ENCODE measurements around the gene TMEM107. TPM values are rescaled to one million over a fixed set of nuclear protein-coding genes. Genes with fewer than 3 reads are reported as not detected.
A peak's percentile ranks its signal among the peaks of the same experiment; 100 is the strongest.

TMEM107 gene
- total RNA-seq, 2 experiments from 2014 or later = 49.7 to 53.9 TPM

DNA sequence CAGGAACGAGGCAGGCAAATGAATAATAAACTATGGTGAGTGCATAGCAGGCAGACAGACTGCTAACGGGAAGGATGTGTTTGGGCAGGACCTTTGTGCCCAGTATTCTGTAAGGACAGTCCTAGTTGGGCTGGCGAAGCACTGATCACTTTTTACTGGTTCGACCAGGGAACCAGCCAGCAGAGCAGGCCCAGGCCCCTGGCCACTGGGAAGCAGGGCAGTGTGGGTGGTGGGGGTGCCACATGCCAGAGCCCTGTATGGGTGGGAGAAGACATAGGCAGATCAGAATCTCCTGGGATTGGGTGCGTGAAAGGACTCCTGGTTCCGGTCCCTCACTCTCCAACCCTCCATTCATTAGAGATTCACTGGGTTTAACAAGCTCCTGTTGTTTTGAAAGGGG lies 9.4 kb downstream of the TMEM107 start:
- Mint-ChIP-seq H3K4me3 (no peak overlapping the region), H3K27me3 (no peaks in the 10 kb centered on the region), H3K9me3 (no peaks in the 10 kb centered on the region), H3K27ac (no peak overlapping the region), H3K36me3 (ENCODE audit: low read depth) (peaks cover 2% of the 10 kb centered on the region), H3K4me1 (peaks cover 32% of the 10 kb centered on the region)
- DNase-seq = no peak
- ChIA-PET POLR2A (interaction anchor here (2.0 kb wide), 1 partner anchor 10 kb away, joined by 7 read pairs; no protein-coding TSS in a partner anchor), CTCF (no interaction called here)

DNA sequence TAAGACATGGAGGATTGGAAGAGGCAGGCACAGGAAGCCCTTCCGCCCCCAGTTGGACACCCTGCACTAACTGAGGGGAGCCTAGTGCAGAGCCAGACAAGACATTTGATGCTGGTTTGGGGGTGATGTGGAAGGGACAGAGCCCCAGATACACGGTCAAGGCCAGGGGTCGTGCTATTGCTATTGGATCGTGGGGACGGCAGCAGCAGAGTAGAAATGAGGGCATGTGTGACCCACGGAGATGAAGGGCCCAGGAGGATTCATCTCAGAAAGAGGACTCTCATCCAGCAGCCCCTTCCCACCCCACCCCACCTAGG lies 11.4 kb downstream of the TMEM107 start:
- Mint-ChIP-seq H3K4me3 (peak overlapping the region; percentile 76), H3K36me3 (ENCODE audit: low read depth) (peaks cover 22% of the 10 kb centered on the region), H3K27me3 (no peaks in the 10 kb centered on the region), H3K27ac (peak overlapping the region; percentile 98), H3K4me1 (peaks cover 45% of the 10 kb centered on the region), H3K9me3 (no peaks in the 10 kb centered on the region)
- no peak for DNase-seq
- ChIA-PET CTCF (interaction anchor here (1.3 kb wide), 1 partner anchor 9 kb away, joined by 5 read pairs; no protein-coding TSS in a partner anchor), POLR2A (interaction anchor here (0.7 to 16.5 kb wide), 20 partner anchors 10 to 322 kb away, joined by 3 to 653 read pairs (median 6); partner anchors contain the start of genes AURKB, BORCS6, CNTROB and CTC1)

DNA sequence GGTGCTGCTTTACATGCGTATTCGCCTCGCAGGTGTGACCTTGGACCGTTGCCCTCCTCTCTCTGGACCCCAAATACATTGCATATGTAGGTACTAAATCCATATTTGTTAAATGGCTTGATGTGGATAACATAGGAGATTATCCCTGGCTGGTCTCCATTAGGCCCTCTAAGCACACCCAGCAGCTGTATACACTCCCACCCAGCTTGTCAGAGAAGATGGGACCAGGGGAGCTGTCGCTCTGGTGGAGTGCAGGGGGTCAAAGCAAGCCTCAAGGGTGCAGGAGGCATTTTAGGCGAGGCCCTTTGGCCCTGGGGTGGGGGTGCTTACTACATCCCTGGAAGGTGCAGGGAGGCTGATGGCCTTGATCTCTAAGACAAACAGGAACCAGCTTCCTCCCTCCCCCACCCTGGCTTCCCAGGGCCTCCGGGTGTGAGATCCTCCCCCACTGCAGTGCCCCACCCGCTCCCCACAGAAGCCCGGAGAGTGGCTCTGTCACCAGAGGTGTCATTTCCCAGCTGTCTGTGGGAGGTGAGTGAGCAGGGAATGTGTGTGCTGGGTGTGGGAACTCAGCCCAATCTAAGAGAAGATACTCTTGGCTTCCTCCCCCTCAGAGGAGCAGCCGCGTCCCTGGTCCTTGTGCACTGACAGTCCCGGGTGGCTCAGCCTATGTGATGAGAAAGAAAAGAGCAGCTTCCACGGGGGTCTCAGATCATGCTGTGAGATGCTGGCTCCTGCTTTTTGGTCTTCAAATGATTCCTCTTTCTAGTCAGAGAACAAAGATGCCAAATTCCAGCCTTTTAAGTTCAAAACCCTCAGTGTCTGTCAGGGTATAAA lies 12.0 kb downstream of the TMEM107 start:
- ChIA-PET POLR2A (interaction anchor here (0.7 to 16.5 kb wide), 22 partner anchors 10 to 321 kb away, joined by 3 to 653 read pairs (median 6); partner anchors contain the start of genes AURKB, BORCS6, CNTROB and CTC1), CTCF (interaction anchor here (0.8 to 1.3 kb wide), 6 partner anchors 9 to 70 kb away, joined by 3 to 5 read pairs (median 4); no protein-coding TSS in a partner anchor)
- DNase-seq = peak; percentile 85
- Mint-ChIP-seq H3K27ac (peak overlapping the region; percentile 98), H3K9me3 (no peaks in the 10 kb centered on the region), H3K4me3 (peak overlapping the region; percentile 76), H3K27me3 (no peaks in the 10 kb centered on the region), H3K36me3 (ENCODE audit: low read depth) (peaks cover 26% of the 10 kb centered on the region), H3K4me1 (peaks cover 50% of the 10 kb centered on the region)

DNA sequence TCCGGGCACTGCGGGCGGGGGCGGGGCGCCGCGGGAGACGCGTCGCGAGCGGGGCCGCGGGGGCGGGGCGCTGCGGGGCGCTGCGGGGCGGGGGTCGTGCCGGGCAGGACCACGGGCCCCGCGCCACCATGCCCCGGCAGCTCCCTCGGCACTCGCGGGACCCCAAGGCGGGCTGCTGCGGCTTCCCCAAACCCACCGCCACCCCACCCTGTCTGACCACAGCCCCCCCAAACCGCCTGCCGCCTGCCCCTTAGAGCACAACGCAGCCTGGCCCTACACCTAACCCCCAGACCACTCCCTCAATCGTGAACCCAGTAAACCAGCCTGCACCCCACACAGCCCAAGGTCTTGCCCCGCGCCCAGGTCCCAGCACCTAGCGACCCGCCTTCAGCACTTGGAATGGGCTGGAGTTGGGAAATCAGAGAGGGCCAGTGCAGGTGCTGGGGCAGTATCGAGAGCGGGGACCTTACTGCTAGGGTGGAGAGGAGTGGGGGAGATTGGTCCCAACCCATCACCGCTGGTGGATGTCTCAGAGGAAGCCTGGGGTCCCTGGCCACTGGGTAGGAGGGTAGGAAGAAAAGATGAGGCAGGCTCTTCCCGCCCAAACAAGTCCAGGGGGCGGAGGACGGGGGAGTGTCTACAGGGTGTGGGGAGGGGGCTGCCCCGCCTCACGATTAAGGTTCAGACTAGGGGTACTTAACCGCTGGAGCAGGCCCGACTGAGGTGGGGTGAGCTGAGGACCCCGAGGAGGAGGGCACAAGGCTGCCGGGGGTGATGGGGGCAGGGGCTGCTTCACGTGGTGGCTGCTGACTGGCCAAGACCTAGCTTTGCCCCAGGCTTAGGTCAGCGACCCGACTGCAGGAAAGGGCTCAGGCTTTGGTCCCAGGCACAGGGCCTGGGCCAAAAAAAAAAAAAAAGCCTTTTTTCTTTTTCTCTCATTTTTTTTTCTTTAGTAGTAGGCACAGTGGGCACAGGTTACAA lies 12.9 kb downstream of the TMEM107 start:
- Mint-ChIP-seq H3K27ac (peak overlapping the region; percentile 98), H3K36me3 (ENCODE audit: low read depth) (peaks cover 33% of the 10 kb centered on the region), H3K9me3 (no peaks in the 10 kb centered on the region), H3K27me3 (no peaks in the 10 kb centered on the region), H3K4me1 (peaks cover 57% of the 10 kb centered on the region), H3K4me3 (peak overlapping the region; percentile 76)
- POLR2A ChIA-PET = interaction anchor here (0.7 to 16.5 kb wide), 24 partner anchors 9 to 321 kb away, joined by 3 to 653 read pairs (median 6); partner anchors contain the start of genes BORCS6, CNTROB, CTC1 and HES7
- CTCF ChIA-PET = interaction anchor here (0.8 to 1.3 kb wide), 7 partner anchors 10 to 69 kb away, joined by 3 to 5 read pairs (median 3); no protein-coding TSS in a partner anchor
- no peak for DNase-seq

DNA sequence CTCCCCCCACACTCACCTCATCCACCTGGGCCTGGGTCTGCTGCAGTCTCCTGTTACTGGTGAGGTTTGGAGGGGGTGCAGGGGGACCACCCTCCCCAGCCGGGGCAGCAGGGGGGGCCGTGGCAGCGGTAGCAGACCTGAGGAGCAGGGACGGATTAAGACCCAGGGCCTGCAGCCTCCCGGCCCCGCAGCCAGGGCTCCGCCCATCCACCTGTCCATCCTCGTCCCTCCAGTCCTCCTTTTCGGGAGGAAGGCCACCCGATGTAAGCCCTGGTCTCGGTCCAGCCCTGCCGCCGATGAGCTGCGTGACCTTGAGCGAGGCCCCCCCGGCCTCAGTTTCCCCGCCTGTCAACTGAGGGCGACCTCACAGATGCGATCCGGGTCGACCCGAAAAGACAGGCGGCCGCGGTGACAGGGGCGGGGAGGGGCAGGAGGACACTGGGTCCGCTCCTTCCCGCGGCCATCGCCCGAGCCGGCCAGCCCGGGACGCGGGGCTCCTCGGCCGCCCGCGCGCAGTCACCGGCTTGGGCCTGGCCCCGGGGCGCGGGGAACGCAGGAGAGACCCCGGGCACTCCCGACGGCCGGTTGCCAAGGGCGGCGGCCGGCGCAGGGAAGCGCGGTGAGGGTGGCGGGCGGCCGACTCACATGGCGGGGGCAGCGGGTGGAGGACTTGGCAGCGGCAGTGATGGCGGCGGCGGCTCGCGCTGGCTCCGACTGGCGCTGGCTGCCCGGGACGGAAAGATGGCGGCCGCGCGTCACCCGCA lies 13.8 kb downstream of the TMEM107 start, which contains the start of gene VAMP2:
Gene VAMP2, minus strand, starts transcription at position 716 of the 764 bp plus-strand sequence. Its CDS starts 69 bp downstream, at position 647.
- H3K36me3 Mint-ChIP-seq (ENCODE audit: low read depth) = peaks cover 34% of the 10 kb centered on the region
- ChIA-PET POLR2A (interaction anchor here (0.7 to 16.5 kb wide), 11 partner anchors 11 to 133 kb away, joined by 3 to 653 read pairs (median 7); partner anchors contain the start of genes CTC1, PFAS, SLC25A35 and TMEM107), CTCF (interaction anchor here (1.3 to 7.0 kb wide), 2 partner anchors 25 to 43 kb away, joined by 3 to 44 read pairs; partner anchors contain the start of gene ALOXE3)
- H3K27me3 Mint-ChIP-seq = no peaks in the 10 kb centered on the region
- H3K4me1 Mint-ChIP-seq = peaks cover 59% of the 10 kb centered on the region
- H3K27ac Mint-ChIP-seq = peak within 1 kb of the TSS; percentile 98
- H3K9me3 Mint-ChIP-seq = no peaks in the 10 kb centered on the region
- DNase-seq = peak; percentile 89
- H3K4me3 Mint-ChIP-seq = peak within 1 kb of the TSS; percentile 81

DNA sequence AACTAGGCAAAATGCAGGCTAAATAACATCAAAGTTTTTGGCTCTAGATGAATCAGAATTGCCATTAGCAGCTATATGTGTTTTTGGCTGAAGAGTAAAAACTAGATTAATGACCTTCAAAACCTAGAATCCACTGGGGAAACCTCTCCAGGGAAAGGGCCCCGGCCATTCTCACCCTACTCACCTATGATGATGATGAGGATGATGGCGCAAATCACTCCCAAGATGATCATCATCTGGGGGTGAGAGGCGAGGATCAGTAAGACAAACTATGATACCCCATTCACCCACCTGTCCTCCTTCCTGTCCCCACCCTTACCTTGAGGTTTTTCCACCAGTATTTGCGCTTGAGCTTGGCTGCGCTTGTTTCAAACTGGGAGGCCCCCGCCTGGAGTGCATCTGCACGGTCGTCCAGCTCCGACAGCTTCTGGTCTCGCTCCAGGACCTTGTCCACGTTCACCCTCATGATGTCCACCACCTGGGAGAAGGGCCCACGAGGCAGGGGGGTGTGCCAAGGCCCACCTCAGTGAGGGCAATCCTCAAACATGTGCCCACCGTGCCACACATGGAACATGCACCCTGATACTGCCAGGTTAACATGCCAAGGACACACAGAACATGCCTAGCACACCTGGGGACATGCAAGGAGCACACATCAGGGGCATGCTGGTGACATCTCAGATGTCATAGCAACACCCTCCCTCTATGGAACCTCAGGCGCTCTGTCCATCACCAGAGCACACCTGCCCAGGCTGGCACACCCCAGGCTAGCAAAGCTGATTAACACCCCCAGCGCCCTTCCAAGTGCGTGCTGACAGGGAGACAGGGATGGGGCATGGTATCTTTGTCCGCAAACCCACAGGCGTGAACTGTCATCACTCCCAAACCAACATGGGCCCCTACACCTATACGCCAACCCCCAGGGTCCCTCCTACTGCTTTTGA lies 14.6 kb downstream of the TMEM107 start:
- ChIA-PET POLR2A (interaction anchor here (0.6 to 16.5 kb wide), 13 partner anchors 10 to 88 kb away, joined by 3 to 653 read pairs (median 6); partner anchors contain the start of genes CTC1, PFAS and TMEM107), CTCF (interaction anchor here (1.3 to 7.0 kb wide), 3 partner anchors 9 to 42 kb away, joined by 3 to 44 read pairs (median 3); partner anchors contain the start of genes ALOXE3 and PER1)
- Mint-ChIP-seq H3K4me3 (peak overlapping the region; percentile 81), H3K9me3 (no peaks in the 10 kb centered on the region), H3K36me3 (ENCODE audit: low read depth) (peaks cover 34% of the 10 kb centered on the region), H3K27me3 (no peaks in the 10 kb centered on the region), H3K4me1 (peaks cover 59% of the 10 kb centered on the region), H3K27ac (peak overlapping the region; percentile 91)
- DNase-seq = no peak

DNA sequence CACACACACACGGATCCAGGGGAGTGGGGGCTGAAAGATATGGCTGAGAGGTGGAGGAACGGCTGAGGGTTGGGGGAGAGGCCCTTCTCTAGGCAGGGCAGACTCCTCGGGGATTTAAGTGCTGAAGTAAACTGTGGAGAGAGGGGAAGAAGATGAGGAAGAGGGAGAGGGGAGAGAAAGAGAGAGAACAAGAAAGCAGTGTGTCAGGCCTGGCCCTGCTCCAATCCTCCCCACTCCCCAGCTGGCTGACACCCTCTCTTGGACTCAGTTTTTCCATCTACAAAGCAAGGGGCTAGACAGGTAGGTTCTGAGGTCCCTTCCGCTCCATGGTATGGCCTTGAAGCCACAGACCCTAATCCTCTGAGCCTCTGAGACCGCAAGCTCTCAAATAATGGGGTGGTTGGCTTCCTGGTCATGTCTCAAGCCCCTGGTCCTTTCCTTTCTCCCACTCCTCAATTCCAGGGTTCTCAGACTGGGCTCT lies 15.4 kb downstream of the TMEM107 start:
- no peak for DNase-seq
- CTCF ChIA-PET = interaction anchor here (1.5 to 7.0 kb wide), 2 partner anchors 9 to 41 kb away, joined by 3 to 44 read pairs; partner anchors contain the start of genes ALOXE3 and PER1
- peaks cover 34% of the 10 kb centered on the region for H3K36me3 Mint-ChIP-seq (ENCODE audit: low read depth)

DNA sequence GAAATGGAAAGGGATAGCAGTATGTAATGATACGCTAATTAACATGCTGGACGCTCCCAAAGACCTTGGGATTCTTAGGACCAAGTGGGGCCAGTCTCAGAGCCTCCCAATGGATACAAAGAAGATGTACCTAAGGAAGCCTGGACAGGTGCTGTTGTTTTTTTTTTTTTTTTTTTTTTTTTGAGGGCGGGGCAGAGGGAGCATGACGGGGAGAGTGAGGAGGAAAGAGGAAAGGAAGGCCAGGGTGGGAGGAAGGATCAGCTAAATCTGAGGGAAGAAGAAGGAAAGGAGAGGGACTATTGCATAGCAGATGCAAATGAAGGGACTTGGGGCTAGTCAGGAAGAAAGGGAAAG lies 16.0 kb downstream of the TMEM107 start:
- H3K9me3 Mint-ChIP-seq = no peaks in the 10 kb centered on the region
- H3K27ac Mint-ChIP-seq = peak overlapping the region; percentile 91
- peak overlapping the region; percentile 81 for H3K4me3 Mint-ChIP-seq
- H3K27me3 Mint-ChIP-seq = no peaks in the 10 kb centered on the region
- DNase-seq = no peak
- ChIA-PET POLR2A (interaction anchor here (1.0 to 16.5 kb wide), 4 partner anchors 14 to 21 kb away, joined by 3 to 653 read pairs (median 8); partner anchors contain the start of gene TMEM107), CTCF (interaction anchor here (1.5 to 7.0 kb wide), 3 partner anchors 8 to 41 kb away, joined by 3 to 44 read pairs (median 23); partner anchors contain the start of genes ALOXE3 and PER1)
- peaks cover 34% of the 10 kb centered on the region for H3K36me3 Mint-ChIP-seq (ENCODE audit: low read depth)
- H3K4me1 Mint-ChIP-seq = peaks cover 59% of the 10 kb centered on the region

More for the DNA sequence above, 15.4 kb downstream of the TMEM107 start:
- peaks cover 59% of the 10 kb centered on the region for H3K4me1 Mint-ChIP-seq
- peak overlapping the region; percentile 91 for H3K27ac Mint-ChIP-seq
- H3K4me3 Mint-ChIP-seq = peak overlapping the region; percentile 81
- POLR2A ChIA-PET = interaction anchor here (0.7 to 16.5 kb wide), 10 partner anchors 9 to 89 kb away, joined by 3 to 653 read pairs (median 6); partner anchors contain the start of genes PFAS and TMEM107
- H3K9me3 Mint-ChIP-seq = no peaks in the 10 kb centered on the region
- H3K27me3 Mint-ChIP-seq = no peaks in the 10 kb centered on the region

DNA sequence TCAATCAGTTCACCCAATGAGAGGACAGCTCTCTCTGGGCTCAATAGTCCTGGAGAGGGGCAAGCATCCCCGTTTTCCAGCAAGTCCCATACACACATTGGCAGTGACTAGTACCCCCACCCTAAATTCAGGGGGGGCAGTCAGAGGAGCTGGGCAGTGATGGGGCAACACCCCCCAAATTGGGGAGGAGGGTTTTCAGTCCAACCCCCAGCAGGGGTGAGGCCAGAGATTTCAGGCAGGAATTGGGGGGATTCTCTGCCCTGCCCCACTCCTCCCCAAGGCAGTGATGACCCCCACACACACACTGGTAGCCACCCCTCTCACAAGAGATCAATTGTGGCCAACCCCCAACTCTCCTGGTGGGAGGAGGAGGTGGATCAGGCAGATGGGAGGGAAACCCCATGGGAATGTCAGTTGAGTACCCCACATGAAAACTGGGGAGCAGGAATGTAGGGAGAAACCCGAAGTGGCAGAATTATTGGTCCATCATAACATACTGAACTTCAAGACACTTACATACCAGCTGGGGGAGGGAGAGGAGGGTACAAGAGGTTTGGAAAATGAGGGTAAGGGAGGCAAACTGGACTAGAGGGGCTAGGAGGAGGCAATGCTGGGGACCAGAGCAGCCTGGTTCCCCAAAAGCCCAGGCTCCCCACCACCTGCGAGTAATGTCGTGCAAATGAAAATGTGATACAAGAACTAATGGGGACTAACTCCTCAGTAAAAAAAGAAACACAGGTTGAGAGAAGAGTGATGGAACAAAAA lies 16.5 kb downstream of the TMEM107 start:
- peak overlapping the region; percentile 67 for H3K27ac Mint-ChIP-seq
- H3K9me3 Mint-ChIP-seq = no peaks in the 10 kb centered on the region
- peaks cover 54% of the 10 kb centered on the region for H3K4me1 Mint-ChIP-seq
- H3K36me3 Mint-ChIP-seq (ENCODE audit: low read depth) = peaks cover 34% of the 10 kb centered on the region
- no peaks in the 10 kb centered on the region for H3K27me3 Mint-ChIP-seq
- CTCF ChIA-PET = interaction anchor here (1.5 to 7.0 kb wide), 7 partner anchors 7 to 136 kb away, joined by 3 to 44 read pairs (median 6); partner anchors contain the start of genes ALOXE3, PER1, SLC25A35 and TMEM107
- no peak for DNase-seq
- POLR2A ChIA-PET = interaction anchor here (1.1 to 16.5 kb wide), 5 partner anchors 15 to 85 kb away, joined by 3 to 653 read pairs (median 14); partner anchors contain the start of genes HES7 and TMEM107
- no peak overlapping the region for H3K4me3 Mint-ChIP-seq

DNA sequence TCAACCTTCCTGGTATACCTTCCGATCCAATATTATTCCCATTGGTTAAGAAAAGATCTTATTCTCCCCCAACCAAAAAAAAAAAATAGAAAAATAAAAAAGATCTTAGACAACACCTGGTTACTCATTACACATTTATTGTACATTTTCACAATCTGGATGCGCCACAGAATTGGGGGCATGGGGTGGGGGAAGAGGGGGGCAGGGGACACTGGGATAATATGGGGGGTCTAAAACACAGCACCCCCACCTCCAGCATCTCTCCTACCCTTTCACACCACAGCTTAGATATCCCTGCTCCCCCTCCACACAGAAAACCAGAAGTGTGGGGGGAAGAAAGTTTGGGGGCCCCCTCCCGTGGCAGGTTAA lies 17.2 kb downstream of the TMEM107 start:
- peaks cover 34% of the 10 kb centered on the region for H3K36me3 Mint-ChIP-seq (ENCODE audit: low read depth)
- no peaks in the 10 kb centered on the region for H3K27me3 Mint-ChIP-seq
- H3K27ac Mint-ChIP-seq = peak overlapping the region; percentile 79
- no peaks in the 10 kb centered on the region for H3K9me3 Mint-ChIP-seq
- DNase-seq = no peak
- ChIA-PET POLR2A (interaction anchor here (0.6 to 16.5 kb wide), 8 partner anchors 12 to 90 kb away, joined by 3 to 653 read pairs (median 14); partner anchors contain the start of genes BORCS6, HES7, PFAS and TMEM107), CTCF (interaction anchor here (0.8 to 7.0 kb wide), 15 partner anchors 9 to 136 kb away, joined by 3 to 44 read pairs (median 5); partner anchors contain the start of genes ALOXE3, SLC25A35 and TMEM107)
- H3K4me1 Mint-ChIP-seq = peaks cover 47% of the 10 kb centered on the region
- no peak overlapping the region for H3K4me3 Mint-ChIP-seq

Measured in activated CD4-positive, alpha-beta memory T cell treated with anti-CD3 and anti-CD28 coated beads, Interleukin-2, amount 10 ng/mL, durations not matched to agents 7 days and 5 days (primary cell).